ENCODE measurements around the gene CC2D2A.
"Not testable (repeated sequence)": the region's sequence is repeated elsewhere in the genome, so short reads cannot be mapped to it uniquely, and the experiment has no call there.

CC2D2A gene

DNA sequence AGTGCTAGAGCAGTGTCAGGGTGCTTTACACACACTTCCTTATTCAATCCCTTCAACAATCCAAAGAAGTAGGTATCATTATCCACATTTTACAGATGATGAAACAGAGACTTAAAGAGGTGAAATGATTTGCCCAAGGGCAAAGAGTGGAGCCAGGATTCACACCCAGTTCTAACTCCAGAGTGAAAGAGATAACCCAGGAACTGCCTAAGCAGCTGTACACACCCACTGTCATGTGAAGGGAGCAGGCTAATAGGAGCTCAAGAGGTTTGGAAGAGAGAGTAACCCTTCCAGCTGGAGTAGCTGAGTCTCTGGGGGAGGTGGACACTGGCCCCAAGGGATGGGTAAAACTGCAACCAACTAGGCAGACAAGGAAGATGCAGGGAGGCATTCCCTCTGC lies 92.9 kb downstream of the CC2D2A start:
- no peak for DNase-seq

DNA sequence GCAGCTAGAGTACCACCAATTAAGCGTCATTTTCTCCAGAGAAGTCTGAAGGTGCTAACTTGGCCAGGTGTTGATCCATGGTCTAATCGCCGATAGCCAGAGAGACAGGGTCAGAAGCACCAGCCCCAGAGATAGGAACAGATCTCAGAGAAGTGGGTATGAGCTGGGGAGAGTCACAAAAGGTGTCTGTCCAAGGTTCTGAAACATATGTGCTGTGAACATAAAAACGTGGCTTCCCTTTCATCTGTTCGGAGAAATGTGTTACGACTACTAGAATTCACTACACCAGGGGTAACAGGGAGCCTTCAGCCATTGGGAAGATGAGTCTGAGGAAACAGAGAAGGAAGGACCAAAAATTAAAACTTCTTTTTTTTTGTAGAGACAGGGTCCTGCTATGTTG lies 94.2 kb downstream of the CC2D2A start:
- no peak for DNase-seq

GRCh38 chr4:15568821-15569220 lies 99.1 kb downstream of the CC2D2A start:
- no peak for DNase-seq

- DNase-seq = no peak
These were observed 100.1 kb downstream of the CC2D2A start for GRCh38 chr4:15569746-15570145.

DNA sequence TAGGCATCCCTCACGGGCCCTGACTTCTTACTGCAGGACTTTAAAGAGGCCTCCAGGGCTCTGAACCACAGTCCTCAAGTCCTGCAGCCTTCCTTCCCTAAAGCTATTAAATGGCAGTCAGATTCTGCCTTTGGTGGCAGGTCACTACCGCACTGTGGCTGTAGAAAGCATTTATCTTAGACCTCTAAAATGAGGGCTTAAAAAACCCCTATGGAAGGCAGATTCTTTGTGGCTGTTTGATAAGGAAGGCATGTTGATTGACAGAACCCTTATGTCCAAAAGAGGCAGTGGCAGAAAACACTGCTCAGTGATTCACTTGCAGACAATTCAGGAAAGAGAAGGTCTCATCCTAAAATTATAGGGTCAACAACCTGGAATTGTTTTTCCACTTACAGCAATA lies 106.3 kb downstream of the CC2D2A start:
- no peak for DNase-seq

GRCh38 chr4:15577508-15577907 lies 107.8 kb downstream of the CC2D2A start:
- DNase-seq = no peak

DNA sequence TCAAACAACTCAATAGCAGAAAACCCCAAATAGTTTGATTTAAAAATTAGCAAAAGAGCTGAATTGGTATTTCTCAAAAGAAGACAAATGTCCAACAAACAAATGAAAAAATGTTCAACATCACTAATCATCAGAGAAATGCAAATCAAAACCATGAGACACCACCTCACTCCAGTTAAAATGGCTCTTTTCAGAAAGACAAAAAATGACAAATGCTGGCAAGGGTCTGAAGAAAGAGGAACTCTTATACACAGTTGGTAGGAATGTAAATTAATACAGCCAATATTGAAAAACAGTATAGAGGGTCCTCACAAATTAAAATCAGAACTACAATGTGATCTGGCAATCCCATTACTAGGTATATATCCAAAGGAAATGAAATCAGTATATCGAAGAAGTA lies 115.1 kb downstream of the CC2D2A start:
- DNase-seq = no peak

GRCh38 chr4:15585331-15585730 lies 115.6 kb downstream of the CC2D2A start:
- DNase-seq = no peak

GRCh38 chr4:15586066-15586465 lies 116.4 kb downstream of the CC2D2A start:
- DNase-seq = no peak

GRCh38 chr4:15587649-15588048 lies 118.0 kb downstream of the CC2D2A start:
- no peak for DNase-seq

DNA sequence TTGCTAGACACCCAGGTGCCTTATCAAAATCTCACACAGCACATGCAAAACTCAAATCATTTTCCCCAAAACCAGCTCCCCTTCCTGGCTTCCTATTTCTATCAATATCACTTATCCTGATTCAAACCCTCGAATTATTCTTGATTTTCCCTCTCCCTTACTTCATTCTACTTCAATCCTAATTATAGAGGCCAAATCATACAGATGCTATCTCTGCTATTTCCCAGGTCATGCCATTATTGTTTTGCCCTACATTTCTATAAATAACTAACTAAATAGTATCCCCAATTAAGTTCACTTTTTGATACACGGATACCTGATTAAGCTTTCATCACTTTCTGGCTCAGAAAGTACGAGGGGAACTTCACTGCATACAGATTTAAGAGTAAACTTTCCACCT lies 123.1 kb downstream of the CC2D2A start:
- no peak for DNase-seq

DNA sequence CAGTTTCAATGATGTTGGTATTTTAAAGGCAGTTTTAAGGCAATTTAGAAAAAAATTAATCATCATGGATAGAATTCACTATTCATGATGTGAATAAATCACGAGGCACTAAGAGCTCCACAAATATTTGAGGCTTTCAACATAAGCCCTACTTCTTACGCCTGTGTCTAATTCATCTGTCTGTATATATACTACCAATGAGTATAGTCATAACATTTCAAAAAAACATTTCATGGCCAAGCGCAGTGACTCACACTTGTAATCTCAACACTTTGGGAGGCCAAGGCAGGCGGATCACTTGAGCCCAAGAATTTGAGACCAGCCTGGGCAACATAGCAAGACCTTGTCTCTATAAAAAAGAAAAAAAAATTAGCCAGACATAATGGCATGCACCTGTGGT lies 129.0 kb downstream of the CC2D2A start:
- no peak for DNase-seq

DNA sequence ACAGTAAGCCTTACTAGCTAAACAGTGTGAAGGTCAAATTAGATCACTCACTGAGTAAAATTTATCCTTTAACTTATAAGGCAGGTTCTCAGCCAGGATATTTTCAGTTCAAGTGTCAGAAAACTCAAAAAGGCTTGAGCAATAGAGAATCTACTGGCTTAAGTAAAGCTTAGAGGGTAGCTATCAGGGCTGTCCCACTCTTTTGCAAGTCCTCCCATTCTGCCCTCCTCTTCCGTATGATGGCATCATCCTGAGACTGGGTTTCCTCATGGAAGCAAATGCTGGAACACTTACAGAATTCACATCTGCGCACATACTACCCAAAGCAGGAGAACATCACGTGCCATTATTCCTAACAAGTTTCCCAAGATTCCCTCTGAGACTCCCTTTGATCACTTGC lies 130.5 kb downstream of the CC2D2A start:
- no peak for DNase-seq

GRCh38 chr4:15601862-15602261 lies 132.2 kb downstream of the CC2D2A start:
- DNase-seq = no peak

GRCh38 chr4:15605537-15605936 lies 135.9 kb downstream of the CC2D2A start:
- DNase-seq = no peak

GRCh38 chr4:15610855-15611254 lies 141.2 kb downstream of the CC2D2A start:
- DNase-seq = no peak

DNA sequence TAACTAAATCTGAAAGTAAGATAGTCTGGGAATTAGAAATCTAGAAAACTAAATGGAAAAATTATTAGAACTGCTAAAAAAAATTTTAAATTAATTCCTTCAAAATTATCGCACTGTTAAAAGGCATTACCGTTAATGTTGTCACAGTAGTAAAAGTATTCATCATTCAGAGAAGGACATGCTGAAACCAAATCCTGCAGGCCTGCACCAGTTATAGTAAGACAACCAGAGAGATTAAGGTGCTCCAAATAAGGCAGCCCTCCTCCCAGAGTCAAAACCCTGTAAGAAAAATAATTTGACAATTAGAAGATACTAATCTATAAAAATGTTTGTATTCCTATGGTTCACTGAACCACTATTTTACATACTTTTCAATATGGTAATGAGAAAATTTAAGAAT lies 142.5 kb downstream of the CC2D2A start:
- no peak for DNase-seq

DNA sequence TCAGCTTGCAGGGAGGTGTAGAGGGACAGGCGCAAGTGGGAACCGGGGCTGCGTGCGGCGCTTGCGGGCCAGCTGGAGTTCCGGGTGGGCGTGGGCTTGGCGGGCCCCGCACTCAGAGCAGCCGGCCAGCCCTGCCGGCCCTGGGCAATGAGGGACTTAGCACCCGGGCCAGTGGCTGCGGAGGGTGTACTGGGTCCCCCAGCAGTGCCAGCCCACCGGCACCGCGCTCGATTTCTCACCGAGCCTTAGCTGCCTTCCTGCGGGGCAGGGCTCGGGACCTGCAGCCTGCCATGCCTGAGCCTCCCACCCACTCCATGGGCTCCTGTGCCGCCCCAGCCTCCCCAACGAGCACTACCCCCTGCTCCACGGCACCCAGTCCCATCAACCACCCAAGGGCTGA lies 145.2 kb downstream of the CC2D2A start:
- not testable (repeated sequence) for DNase-seq

DNA sequence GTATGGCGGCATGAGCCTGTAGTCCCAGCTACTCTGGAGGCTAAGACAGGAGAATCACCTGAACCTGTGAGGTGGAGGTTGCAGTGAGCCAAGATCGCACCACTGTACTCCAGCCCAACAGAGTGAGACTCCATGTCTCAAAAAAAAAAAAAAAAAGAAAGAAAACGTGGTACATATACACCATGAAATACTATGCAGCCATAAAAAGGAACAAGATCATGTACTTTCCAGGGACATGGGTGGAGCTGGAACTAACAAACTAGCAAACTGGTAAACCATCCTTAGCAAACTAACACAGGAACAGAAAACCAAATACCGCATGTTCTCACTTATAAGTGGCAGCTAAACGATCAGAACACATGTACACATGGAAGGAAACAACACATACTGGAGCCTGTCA lies 147.7 kb downstream of the CC2D2A start:
- not testable (repeated sequence) for DNase-seq

GRCh38 chr4:15636818-15637217 lies 167.1 kb downstream of the CC2D2A start:
- no peak for DNase-seq

- no peak for DNase-seq
These were observed 168.7 kb downstream of the CC2D2A start for GRCh38 chr4:15638418-15638817.

GRCh38 chr4:15648600-15648999 lies 178.9 kb downstream of the CC2D2A start:
- DNase-seq = no peak

DNA sequence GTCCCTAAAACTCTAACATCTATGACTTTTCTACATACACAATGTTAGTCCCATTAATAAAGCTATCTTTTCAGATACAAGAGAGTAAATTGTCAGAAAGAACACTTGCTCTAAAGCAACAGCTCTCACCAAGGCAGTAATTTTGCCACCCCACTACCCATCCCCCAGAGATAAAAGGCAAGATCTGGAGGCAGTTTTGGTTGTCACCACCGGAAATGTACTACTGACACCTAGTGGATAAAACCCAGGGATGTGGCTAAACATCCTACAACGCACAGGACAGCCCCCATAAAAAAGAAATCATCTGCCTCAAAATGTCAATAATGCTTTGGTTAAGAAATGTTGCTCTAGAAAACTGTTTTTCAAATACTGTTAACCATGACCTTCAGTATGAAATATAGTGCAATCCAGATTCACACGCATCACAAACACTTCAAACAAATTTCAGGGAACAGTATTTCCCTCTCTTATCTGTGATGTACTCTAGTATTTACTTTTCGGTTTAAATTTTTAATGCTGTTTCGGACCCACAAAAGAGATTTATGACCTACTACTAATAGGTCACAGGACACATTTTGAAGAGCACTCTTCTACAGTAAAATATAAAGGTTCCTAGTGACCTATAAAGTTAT lies 180.3 kb downstream of the CC2D2A start:
- DNase-seq = peak; percentile 39 to 57
